DMS79 (cell line): ENCODE results near the gene MALL.
"Not testable (repeated sequence)": the region's sequence is repeated elsewhere in the genome, so short reads cannot be mapped to it uniquely, and the experiment has no call there.

Experiments
- DNase-seq: peaks from one replicate; lab custom pipeline; 2025; lab: John Stamatoyannopoulos, UW

Gene MALL

DNA sequence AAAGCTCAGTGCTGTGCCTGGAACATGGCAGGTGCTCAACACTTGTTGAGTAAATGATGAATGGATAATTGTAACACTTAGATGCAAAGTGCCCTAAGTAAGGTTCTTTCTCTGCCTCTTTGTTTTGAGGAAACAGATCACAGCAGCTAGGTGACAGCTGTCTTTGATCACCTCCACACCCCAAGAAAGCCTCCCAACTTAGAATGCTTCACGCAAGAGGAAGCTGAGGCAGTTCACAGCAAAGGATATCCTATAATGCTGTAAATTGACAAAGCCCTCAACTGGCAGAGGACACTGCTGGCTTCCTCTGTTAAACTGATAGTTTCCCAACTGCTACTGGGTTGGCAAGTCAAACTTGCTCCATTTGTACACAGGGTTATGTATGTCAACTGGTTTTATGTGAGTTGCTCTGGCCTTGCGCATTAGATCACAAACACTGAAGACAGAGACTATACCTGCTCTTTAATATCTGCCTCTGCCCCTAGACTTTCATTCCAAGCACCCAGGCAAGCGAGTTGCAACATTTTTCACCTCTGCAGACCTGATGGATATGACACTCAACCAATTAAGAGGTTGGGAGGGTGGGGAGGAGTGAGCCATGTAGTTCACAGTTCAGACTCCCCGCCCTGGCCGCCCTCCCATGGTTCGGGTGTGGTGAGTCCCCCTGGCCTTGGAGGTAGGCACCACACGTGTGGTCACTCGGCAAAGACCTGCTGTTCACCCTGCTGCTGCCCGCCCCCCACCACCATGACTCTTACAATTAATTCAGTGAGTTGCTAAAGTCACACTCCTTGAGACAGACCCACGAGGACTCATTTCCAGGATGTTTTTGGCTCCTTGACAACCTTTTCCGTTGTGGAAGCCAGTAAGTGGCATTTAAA, 4.8 kb upstream of the MALL start:
- DNase-seq: no peak

DNA sequence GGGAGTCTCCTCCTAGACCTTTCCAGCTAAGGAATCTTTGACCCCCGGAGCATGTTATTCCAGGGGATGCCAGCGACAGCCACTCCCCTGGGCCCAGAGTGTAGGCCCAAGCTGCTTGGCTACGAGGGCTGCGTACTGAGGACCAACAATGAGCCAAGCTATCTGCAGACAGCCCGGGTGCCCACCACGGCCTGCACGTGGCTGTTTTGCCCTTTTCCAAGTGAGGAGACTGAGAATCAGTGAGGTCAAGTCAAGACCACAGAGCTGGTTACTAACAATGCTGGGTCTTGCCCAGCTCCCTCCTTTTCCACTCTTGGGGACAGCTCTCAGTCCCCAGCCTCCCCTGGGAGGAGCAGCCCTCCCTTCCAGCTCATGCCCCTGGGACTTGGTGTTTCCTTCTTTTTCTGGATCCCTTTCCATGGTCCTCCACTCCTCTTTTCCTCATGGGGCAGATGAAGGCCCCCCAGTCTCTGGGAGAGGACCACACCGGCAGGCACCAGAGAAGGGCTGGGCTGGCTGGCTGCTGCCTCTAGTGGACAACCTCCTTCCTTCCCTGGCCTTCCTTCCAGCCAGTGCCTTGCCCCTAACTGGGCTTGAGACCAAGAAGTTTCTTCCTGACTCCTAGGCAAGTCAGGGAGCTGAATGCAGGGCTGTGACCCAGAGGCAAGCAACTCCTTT, 550 bp upstream of the MALL start:
- no peak for DNase-seq

DNA sequence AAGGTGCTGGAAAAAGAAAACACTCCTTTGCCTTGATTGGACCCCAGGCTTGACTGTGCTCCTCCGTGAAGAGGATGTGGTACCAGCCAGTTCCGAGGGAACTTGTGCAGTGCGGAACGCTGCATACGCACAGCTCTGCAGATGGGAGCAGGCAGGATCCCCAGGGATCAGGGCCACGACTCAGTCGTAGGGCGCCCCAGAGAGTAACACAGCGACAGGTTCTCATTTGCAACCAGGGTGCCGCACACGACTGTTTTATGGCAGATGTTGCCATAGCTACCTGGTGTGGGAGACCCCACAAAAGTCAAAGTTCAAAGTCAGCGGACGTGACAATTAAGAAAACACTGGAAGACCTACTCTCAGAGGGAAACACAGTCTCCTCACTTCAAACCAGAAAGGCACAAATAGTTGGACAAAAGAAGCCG, 779 bp downstream of the MALL start:
- DNase-seq: no peak

DNA sequence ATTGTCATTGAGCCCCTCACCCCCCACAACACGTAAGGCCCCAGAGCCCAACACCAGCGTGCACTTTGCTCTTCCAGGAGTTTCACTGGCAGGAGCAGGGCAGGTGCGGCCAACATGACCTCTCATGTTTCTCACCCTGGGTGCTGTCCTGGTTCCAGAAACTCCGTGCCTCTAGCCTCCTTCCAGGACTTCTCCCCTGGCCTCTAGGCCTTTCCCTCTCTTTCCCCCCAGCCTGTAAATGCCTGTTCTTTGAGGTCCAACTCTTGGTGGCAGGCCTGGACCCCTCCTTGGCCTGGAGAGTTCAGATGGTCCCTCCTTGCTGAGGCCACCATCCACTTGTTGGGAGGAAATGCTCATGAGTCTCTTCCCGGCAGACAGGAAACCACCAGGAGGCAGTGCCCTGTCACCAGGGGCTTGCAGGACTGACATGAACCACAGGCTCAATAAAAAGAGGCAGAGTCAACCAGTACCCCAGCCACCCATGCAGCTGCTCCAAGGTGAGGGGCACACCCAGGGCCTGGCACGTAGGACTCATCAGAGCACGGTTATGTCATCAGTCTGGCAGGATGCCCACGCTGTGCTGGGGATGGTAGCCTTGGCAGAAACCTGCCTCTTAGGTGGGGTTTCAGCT, 1.5 kb downstream of the MALL start:
- DNase-seq: peak; percentile 23

DNA sequence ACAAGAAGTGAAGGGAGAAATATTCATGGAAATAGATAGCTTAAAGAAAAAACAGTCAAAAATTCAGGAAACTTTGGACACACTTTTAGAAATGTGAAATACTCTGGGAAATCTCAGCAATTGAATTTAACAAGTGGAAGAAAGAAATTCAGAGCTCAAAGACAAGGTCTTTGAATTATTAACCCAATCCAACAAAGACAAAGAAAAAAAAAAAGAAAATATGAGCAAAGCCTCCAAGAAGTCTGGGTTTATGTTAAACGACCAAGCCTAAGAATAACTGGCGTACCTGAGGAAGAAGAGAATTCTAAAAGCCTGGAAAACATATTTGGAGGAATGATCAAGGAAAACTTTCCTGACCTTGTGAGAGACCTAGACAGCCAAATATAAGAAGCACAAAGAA, 7.3 kb downstream of the MALL start:
- not testable (repeated sequence) for DNase-seq

DNA sequence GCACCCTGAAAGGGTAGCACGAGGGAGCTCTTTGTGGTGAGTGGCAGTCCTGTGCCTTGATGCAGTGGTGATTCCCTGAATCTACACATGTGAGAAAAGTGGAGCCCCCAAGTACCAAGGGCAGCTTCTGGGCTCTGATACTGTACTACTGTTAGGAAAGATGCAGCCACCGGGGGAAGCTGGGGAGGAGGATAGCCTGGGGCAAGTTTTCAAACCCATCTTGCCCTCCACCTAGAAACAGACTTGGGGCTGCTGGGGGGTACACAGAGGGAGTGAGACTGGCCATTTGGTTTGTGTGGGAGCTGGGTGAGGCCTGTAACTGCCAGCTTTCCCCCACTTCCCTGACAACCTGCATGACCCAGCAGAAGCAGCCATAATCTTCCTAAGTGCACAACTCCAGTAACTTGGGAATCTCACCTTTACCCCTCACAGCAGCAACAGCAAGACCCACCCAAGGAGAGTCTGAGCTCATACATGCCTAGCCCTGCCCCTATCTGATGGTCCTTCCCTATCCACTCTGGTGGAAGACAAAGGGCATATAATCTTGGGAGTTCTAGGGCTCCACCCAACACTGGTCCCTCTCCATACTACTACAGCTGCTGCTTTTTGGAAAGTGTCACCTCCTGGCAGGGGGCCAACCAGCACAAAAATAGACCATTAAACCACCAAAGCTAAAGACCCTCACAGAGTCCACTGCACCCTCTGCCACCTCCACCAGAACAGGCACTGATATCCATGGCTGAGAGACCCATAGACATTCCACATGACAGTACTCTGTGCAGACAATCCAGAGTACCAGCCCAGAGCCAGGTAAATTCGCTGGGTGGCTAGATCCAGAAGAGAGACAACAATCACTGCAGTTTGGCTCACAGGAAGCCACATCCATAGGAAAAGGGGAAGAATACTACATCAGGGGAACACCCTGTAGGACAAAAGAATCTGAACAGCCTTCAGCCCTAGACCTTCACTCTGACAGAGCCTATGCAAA, 8.2 kb downstream of the MALL start:
- DNase-seq: no peak

DNA sequence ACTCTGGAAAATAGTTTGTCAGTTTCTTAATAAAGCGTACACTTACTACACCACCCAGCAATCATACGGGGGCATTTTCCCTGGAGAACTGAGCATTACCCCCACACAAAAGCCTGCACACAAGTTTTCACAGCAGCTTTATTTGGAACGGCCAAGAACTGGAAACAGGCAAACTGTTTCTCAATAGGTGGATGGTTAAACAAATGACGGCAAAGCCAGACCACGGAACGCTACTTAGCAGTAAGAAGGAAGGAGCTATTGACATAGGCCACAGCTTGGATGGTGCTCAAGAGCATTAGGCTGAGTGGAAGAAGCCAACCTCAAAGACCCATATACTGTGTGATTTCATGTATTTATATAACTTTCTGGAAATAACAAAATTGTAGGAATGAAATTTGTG, 9.0 kb downstream of the MALL start:
- DNase-seq: peak; percentile 14

DNA sequence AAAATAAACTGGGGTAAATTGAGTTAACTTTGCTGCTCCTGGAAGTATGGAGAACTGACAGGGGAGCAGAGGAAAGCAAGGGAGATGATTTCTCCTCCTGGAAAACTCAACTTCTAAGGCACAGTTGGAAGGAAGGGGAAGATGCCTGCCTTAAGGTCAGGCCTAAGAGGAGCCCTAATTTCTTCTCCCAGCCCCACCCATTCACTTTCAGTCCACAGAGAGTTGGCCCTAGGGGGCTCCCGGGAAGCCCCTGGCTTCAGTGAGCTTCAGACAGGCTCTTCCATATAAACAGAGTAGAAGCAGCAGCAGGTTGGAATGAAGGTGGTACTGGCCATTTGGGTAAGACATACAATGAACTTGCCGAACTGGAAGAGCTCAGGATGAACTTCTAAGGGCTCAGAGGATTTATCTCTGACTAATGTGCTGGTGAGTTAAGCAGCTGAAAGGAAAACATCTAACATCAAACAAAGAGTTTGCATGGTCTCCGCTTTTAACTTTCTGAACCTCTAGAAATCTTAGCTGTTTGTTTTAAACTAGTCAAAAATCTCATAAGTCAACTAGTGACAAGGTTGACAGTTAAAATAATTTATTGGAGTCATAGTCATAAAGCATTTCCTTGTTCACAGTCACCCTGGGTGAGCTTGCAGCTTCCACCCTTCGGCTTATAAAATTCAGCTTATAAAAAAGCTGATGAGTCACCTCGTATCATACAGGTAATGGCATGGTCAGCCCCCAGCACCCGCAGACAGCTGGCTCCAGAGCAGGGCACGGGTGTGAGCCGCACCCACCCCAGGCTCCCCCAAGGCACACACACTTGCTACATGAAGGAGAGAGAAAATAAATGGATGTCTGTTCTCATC, 9.8 kb downstream of the MALL start:
- DNase-seq: no peak

DNA sequence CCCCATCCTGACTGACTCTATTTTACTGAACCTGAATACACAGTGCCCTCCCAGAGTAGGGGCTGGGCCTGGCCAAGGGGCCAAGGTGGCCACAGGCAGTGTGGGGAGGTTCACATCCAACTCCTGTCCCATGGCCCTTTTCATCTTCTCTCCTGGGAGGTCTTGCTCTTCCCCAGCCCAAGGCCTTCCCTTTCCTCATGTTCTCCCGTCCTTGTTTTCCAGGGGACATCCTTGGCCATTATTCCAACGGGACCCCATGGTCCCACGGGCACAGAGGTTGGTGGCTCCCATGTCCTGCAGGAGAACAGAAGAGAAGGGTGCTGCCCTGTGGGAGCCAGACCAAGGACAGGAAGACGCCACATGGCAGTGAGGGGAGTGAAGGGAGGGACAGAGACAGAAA, 10.4 kb downstream of the MALL start:
- no peak for DNase-seq

DNA sequence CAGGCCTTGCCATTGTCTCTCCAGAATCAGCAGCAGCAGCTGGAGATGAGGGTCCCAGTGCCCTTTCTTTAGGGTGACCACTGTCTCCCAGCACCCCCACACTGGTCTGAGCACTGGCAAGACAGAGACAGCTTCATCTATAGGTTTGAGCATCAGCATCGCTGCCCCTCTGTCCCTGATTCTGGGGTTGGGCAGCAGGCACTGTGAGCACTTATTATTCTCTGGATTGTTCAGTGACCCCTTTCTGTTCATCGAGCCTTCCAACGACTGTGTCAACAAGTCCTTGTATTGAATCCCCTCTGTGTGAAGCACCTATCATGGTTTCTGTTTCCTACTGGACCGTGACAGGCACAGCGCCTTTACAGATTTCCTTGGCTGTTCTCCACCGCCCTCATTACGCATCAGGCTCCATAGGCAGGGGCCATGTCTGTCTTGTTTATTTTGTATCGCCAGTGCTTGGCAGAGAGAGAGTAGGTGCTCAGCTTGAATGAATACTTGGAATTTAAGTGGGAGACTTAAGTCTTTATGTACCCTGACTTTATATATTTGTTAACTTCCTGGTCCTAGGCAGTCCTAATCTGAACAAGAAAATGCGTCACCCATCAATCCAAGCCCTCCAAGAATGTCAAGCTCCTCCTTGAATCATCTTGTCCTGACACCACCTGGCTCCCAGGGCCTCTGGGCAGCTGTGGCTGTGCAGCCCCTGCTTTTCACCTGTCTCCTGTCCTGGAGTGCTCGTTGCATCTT, 11.4 kb downstream of the MALL start:
- peak; percentile 98 for DNase-seq

DNA sequence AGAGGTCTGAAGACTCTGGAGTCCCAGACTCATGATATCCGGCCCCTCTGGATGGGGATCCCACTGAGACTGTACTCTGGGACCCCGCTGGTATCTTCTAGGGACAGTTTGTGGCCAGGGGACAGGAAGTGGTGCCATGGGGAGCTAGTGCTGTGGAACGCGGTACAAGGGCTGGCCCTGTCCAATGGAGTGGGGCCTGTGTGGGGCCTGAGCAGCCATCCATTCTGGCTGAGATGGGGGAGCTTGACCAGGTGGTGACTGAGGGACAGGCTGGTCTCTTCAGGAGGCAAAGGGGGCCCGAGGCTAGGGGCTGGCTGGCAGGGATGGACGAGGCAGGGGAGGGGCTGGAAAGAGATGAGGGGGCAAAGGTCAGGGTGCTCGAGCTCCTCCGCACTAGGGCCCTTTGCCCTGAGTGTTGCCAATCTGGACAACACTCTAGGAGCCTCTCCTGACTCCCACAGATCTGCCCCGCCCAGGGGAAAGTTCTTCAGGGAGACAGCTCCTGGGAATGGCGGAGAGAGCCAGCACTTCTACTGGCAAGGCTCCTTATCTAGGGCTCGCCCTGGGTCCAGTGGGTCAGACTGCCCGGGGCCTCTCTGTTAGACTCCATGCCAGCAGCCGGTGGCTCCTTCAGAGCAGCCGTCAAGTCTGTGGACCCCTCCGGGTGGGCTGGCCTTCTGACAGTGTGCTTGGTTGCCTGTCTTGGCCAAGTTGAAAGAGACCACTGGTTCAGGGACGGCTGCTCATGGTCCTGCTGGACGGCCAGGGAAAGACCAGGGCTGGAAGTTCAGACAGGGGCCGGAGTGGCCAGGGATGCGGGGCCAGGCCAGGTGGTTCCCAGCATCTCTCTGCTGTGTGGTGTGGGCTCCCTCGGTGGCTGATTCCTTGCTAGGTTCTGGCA, 12.3 kb downstream of the MALL start:
- DNase-seq: no peak

DNA sequence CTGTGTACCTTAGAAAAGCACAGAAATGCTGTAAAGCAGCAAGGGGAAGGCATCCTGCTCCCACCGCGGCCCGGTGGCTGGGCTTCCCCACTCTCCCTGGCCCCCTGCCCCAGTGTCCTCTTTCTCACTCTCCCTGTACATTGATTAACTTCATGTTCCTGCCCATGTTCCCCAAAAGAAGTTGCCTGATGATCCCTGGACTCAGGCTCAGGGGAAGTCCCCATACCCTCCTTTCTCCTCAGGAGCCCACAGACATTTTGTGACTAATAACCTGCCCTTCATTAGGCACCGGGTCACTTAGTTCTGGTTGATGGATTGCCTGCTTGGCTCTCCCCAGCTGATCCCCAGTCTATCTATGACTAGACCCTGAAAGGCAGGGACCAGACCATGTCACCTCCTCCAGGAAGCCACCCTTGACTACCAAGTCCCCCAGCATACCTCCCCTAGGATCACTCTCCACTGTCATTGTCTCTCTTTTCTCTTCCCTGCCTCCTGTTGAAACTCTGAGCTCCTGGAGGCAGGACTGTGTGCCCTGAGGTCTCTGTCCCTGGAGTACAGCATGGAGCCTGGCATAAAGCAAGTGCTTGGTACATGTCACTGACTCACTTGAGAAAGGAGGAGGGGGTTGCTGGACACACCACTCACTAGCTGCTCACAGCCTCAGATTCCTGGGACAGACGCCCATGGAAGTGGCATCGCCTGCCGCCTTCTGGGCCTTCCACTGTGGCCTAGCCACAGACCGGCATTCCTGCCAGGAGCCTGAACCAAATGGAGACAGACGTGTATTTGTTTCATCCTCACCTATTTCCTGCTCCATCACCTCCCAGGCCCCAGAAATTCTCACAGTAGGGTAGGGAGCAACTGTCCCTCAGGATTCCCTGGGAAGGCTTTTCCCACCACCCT, 13.5 kb downstream of the MALL start:
- DNase-seq: no peak

DNA sequence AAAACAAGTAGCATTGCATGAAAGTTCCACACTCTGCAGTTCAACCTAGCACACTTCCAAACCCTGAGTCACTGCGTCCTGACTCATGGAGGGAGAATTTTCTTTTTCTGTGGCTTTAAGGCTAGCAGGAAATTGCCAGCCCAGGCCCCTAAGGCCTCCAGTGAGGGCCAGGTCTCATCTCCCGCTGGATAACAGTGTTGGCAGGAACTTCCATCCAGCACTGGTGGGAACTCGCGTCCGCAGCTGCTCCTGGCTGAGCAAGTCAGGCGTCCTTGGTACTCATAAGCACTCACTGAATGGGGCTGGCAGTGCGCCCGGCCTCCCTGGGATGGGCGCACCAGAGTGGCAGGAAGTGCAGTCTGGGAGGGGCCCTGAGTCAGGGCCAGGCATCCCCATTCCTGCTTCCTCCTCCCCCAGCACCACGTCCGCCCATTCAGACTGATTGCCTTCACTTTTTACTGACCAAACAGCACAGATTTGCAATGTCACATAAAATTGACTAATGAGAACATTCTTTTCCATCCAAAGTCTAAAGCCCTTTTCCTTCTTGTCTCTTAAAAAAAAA, 14.3 kb downstream of the MALL start:
- DNase-seq: peak; percentile 93

DNA sequence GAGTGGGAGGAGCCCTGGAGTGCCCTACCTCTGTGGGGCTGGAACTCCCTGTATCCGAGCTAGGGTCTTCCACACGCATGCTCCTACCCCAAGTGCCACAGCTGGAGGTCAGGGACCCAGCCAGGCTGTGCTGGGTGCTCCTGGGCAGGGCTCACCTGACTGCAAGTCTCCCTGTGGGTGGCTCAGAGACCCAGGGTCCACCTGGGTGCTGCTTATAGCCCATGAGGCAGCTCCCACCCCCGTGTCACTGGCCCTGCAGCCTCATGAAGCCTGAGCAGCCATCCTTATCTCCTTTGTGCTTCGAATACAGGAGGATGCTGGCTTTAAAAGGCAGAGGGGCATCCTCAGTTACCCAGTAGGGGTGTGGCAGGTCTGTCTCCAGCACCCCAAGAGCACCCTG, 14.7 kb downstream of the MALL start:
- not testable (repeated sequence) for DNase-seq

DNA sequence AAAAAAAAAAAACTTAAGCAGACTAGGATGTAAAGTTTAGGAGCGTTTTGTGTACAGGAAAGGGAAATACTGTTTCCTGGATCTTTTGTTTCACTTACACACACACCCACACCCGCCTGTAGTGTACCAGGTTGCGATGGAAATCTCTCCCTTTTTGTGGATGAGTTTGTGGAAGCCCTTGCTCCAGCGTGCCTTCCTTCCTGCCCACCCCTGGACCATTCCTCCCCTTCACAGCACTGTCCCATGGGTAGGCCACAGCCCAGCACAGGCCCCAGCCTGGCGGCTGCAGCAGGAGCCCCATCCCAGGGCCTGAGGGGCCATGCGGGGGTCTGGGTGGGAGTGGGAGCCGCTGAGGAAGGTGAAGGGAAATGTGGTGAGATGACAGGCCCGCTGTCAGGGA, 15.1 kb downstream of the MALL start:
- DNase-seq: no peak

DNA sequence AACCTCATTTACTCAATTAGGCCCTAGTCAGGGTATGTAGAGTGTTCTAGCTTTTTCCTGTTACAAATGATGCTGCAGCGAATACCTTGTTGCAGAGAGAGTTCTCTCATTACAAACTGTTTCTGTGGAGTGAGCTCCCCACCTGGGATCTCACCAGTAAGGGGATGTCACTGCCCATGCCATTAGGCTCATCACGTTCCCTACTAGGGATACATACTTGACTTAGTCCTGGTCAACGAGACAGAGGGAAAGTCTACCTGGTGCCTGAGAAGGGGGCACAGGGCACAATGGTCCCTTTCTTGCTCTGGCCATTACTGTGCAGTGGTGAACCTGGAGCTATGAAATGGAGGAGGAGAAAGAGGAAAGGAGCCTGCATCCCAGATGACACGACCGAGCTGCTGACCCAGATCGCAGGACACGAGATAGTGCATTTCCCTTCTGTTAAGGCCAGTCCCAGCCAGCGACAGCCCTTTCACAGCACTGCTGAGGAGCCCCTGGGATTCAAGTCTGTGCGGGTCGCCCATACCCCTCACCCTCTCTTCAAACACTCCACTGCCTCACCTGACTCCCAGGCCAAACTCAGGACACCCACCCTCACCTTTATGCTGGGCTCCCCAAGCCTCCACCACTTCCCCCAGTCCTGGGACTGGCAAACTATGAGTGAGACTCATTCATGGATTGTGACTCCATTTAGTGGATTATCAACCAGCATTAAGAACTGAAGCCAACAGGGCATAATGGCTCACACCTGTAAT, 16.0 kb downstream of the MALL start:
- no peak for DNase-seq

DNA sequence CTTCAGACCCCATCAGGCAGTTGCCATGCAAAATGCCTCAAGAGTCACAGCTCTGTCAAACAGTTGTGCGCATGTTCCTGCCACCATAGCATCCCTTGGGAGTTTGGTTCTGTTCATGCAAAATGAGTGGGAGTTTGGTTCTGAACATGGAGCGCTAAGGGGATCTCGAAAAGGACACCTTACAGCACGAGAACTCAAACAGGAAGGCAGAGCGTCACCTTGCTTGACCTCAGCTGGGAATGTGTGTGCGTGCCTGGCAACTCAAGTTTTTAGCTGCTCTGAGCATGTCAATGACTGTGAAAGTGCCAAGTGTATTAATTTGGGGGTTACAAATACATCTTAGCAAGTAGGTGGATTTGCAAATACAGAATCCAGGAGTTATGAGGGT, 16.6 kb downstream of the MALL start:
- no peak for DNase-seq
